Measurements from ENCODE around the gene ABCC4. TPM values are rescaled to one million over a fixed set of nuclear protein-coding genes. Genes with fewer than 3 reads are reported as not detected.

Gene ABCC4
- total RNA-seq, 1 experiment from 2014 or later: 12.5 TPM

DNA sequence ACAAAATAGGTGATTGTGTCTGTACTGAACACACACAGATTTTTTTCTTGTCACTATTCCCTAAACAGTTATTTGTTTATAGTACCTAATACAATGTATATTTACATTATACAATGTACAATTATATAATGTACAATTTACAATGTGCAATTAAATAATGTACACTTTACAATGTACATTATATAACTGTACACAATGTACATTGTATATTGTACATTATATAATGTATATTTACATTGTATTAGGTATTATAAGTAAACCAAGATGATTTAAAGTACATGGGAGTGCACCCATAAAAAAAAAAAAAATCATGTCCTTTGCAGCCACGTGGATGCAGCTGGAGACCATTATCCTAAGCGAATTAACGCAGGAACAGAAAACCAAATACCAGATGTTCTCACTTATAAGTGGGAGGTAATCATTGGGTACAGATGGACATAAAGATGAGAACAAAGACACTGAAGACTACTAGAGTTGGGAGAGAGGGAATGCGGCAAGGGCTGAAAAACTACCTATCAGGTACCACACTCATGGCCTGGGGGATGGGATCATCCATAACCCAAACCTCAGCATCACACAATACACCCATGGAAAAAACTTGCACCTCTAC, 68.1 kb downstream of the ABCC4 start:
- no peak overlapping the region for H3K27ac Mint-ChIP-seq (ENCODE audit: unreplicated experiment)
- TF ChIP-seq, protein P1, sequence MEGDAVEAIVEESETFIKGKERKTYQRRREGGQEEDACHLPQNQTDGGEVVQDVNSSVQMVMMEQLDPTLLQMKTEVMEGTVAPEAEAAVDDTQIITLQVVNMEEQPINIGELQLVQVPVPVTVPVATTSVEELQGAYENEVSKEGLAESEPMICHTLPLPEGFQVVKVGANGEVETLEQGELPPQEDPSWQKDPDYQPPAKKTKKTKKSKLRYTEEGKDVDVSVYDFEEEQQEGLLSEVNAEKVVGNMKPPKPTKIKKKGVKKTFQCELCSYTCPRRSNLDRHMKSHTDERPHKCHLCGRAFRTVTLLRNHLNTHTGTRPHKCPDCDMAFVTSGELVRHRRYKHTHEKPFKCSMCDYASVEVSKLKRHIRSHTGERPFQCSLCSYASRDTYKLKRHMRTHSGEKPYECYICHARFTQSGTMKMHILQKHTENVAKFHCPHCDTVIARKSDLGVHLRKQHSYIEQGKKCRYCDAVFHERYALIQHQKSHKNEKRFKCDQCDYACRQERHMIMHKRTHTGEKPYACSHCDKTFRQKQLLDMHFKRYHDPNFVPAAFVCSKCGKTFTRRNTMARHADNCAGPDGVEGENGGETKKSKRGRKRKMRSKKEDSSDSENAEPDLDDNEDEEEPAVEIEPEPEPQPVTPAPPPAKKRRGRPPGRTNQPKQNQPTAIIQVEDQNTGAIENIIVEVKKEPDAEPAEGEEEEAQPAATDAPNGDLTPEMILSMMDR (IDR thresholded peaks at IDR 0.05; ENCODE audit: unreplicated experiment): no peak
- H3K4me1 Mint-ChIP-seq (ENCODE audit: low read depth, unreplicated experiment): peaks cover 12% of the 10 kb centered on the region
- no peak for DNase-seq
- H3K36me3 Mint-ChIP-seq (ENCODE audit: insufficient read depth, unreplicated experiment): no peaks in the 10 kb centered on the region
- BruUV-seq (replicated peaks): no TSS peak
- no peak overlapping the region for H3K4me3 Mint-ChIP-seq (ENCODE audit: low read depth, unreplicated experiment)
- CTCF ChIA-PET: no interaction called here
- no peaks in the 10 kb centered on the region for H3K27me3 Mint-ChIP-seq (ENCODE audit: unreplicated experiment)
- intact Hi-C loops (cut with micrococcal nuclease; ENCODE audit: unreplicated experiment): no loop called here
- H3K9me3 Mint-ChIP-seq (ENCODE audit: low read depth, unreplicated experiment): no peaks in the 10 kb centered on the region

DNA sequence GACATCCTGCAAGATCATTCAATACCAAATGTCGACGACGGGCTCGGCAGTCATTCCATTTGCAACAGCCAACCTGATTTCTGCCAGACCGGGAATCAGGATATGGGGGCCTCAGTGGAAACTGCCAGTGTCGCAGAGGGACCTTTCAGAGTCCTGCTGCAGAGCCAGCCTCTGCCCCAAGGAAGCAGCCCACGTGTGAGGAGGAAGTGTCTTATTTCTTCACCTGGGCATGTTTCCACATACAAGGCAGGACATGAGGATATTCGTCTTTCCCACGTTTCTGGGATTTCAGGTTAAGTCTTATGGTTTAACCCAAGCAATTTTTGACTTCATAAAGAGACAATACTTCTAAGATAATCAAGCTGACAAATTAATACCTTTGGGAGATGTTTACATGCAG, 69.9 kb downstream of the ABCC4 start:
- Mint-ChIP-seq H3K36me3 (ENCODE audit: insufficient read depth, unreplicated experiment) (no peaks in the 10 kb centered on the region), H3K27ac (ENCODE audit: unreplicated experiment) (no peak overlapping the region), H3K27me3 (ENCODE audit: unreplicated experiment) (no peaks in the 10 kb centered on the region), H3K4me1 (ENCODE audit: low read depth, unreplicated experiment) (peaks cover 11% of the 10 kb centered on the region), H3K9me3 (ENCODE audit: low read depth, unreplicated experiment) (no peaks in the 10 kb centered on the region), H3K4me3 (ENCODE audit: low read depth, unreplicated experiment) (no peak overlapping the region)
- TF ChIP-seq, protein P1 (IDR thresholded peaks at IDR 0.05; ENCODE audit: unreplicated experiment): no peak
- CTCF ChIA-PET: interaction anchor here (0.5 kb wide), 1 partner anchor 128 kb away, joined by 8 read pairs; no protein-coding TSS in a partner anchor
- no TSS peak for BruUV-seq (replicated peaks)
- intact Hi-C loops (cut with micrococcal nuclease; ENCODE audit: unreplicated experiment): no loop called here
- no peak for DNase-seq

DNA sequence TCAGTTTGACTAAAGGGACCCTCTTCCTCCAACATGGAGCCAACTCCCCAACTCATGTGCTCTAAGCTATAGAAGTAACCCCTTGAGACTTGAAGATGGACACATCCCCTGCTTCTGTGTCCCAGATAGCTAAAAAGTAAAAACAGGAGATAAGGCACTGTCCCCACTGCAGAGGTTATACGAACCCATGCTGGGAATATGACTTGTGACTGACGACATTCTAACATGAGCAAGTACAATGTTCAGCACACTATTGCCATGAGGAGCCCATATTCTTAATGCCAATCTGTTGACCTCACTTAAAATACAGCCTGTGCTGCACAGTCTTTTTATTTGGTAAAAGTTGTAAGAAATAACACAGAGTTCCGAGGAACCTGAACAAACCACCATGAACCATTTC, 71.4 kb downstream of the ABCC4 start:
- Mint-ChIP-seq H3K4me1 (ENCODE audit: low read depth, unreplicated experiment) (no peaks in the 10 kb centered on the region), H3K27me3 (ENCODE audit: unreplicated experiment) (no peaks in the 10 kb centered on the region), H3K27ac (ENCODE audit: unreplicated experiment) (no peak overlapping the region), H3K4me3 (ENCODE audit: low read depth, unreplicated experiment) (no peak overlapping the region), H3K36me3 (ENCODE audit: insufficient read depth, unreplicated experiment) (no peaks in the 10 kb centered on the region), H3K9me3 (ENCODE audit: low read depth, unreplicated experiment) (no peaks in the 10 kb centered on the region)
- TF ChIP-seq, protein P1 (IDR thresholded peaks at IDR 0.05; ENCODE audit: unreplicated experiment): no peak
- BruUV-seq (replicated peaks): no TSS peak
- CTCF ChIA-PET: no interaction called here
- intact Hi-C loops (cut with micrococcal nuclease; ENCODE audit: unreplicated experiment): no loop called here
- no peak for DNase-seq

DNA sequence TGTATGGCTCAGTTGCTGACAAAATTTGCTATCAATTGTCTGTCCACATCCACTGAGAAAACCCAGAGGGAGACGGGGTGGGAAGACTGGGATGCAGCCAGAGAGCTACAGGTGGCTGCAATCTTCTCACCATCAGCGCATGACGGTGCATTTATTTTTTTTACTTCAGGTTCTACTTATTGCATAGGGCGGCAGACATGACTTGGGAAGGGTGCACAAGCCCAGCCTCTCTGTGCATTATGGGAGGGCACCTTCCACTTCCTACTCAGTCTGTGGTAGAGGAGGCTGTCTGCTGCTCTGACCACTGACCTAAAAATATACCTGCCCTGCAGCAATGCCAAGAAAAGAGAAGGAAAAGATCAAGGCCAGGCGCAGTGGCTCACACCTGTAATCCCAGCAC, 73.1 kb downstream of the ABCC4 start:
- CTCF ChIA-PET: no interaction called here
- H3K9me3 Mint-ChIP-seq (ENCODE audit: low read depth, unreplicated experiment): no peaks in the 10 kb centered on the region
- no peak for DNase-seq
- BruUV-seq (replicated peaks): no TSS peak
- H3K27ac Mint-ChIP-seq (ENCODE audit: unreplicated experiment): no peak overlapping the region
- intact Hi-C loops (cut with micrococcal nuclease; ENCODE audit: unreplicated experiment): no loop called here
- no peaks in the 10 kb centered on the region for H3K4me1 Mint-ChIP-seq (ENCODE audit: low read depth, unreplicated experiment)
- no peaks in the 10 kb centered on the region for H3K27me3 Mint-ChIP-seq (ENCODE audit: unreplicated experiment)
- TF ChIP-seq, protein P1 (IDR thresholded peaks at IDR 0.05; ENCODE audit: unreplicated experiment): no peak
- no peaks in the 10 kb centered on the region for H3K36me3 Mint-ChIP-seq (ENCODE audit: insufficient read depth, unreplicated experiment)
- H3K4me3 Mint-ChIP-seq (ENCODE audit: low read depth, unreplicated experiment): no peak overlapping the region
